A673 (cell line): Measurements from ENCODE around the gene MRPL50. TPM values are rescaled to one million over a fixed set of nuclear protein-coding genes. Genes with fewer than 3 reads are reported as not detected.

Source experiments
- BruUV-seq: library from RNA; stranded (reverse); fragments of 400-500 nt; replicated peaks from 2 replicates; lab custom pipeline; 2021; lab: Mats Ljungman, UMichigan
- CTCF ChIA-PET: fragments of 300-600 bp; sonication (Branson Sonifier 250); formaldehyde crosslinking; loops from one replicate; lab custom pipeline; 2022; ENCODE audit warnings: antibody characterized with exemption; lab: Charles Lee
- POLR2A ChIA-PET: fragments of 300-600 bp; sonication (Branson Sonifier 250); formaldehyde crosslinking; loops from one replicate; lab custom pipeline; 2022; ENCODE audit warnings: antibody characterized with exemption; ENCODE audit not compliant: low non-redundant PET; lab: Charles Lee
- DNase-seq: peaks from one replicate; pipeline ENCODE4 v3.0.0-alpha.2; 2015; ENCODE audit warnings: low spot score
- H3K27ac ChIP-seq: fragments of 200-600 bp; sonication (generic); 2 replicates; pipeline ENCODE4 v1.5.1; 2016; ENCODE audit warnings: mixed run types, low read depth, mild to moderate bottlenecking, mixed read lengths, antibody characterized with exemption, low read length; ENCODE audit not compliant: poor library complexity, severe bottlenecking
- H3K27me3 ChIP-seq: fragments of 200-600 bp; sonication (generic); replicated peaks from 2 replicates; pipeline ENCODE4 v1.6.1; 2017; ENCODE audit warnings: mixed run types, low read depth, mild to moderate bottlenecking, mixed read lengths, antibody characterized with exemption, low read length; ENCODE audit not compliant: insufficient read depth, poor library complexity
- H3K36me3 ChIP-seq: fragments of 200-600 bp; sonication (generic); 2 replicates; pipeline ENCODE4 v1.6.1; 2016; ENCODE audit warnings: mixed run types, mild to moderate bottlenecking, mixed read lengths, antibody characterized with exemption, low read length; ENCODE audit not compliant: insufficient read depth, poor library complexity, severe bottlenecking
- H3K4me1 ChIP-seq: fragments of 200-600 bp; sonication (generic); 2 replicates; pipeline ENCODE4 v1.6.1; 2017; ENCODE audit warnings: mixed run types, mild to moderate bottlenecking, mixed read lengths, antibody characterized with exemption, low read length; ENCODE audit not compliant: insufficient read depth, poor library complexity, severe bottlenecking
- H3K4me3 ChIP-seq: fragments of 200-600 bp; sonication (generic); 2 replicates; pipeline ENCODE4 v1.5.1; 2016; ENCODE audit warnings: low read depth, mixed run types, mild to moderate bottlenecking, mixed read lengths, low read length; ENCODE audit not compliant: poor library complexity, severe bottlenecking
- H3K9me3 ChIP-seq: fragments of 200-600 bp; sonication (generic); 2 replicates; pipeline ENCODE4 v1.6.1; 2016; ENCODE audit warnings: mixed run types, low read depth, mild to moderate bottlenecking, mixed read lengths, antibody characterized with exemption, low read length; ENCODE audit not compliant: poor library complexity, severe bottlenecking
- EZH2 ChIP-seq: fragments of 200-600 bp; sonication (generic); IDR thresholded peaks from 2 replicates; pipeline ENCODE4 v1.6.1; 2017; ENCODE audit warnings: borderline replicate concordance, low read depth, mild to moderate bottlenecking, mixed read lengths, antibody characterized with exemption, low read length; ENCODE audit not compliant: poor library complexity, severe bottlenecking
- intact Hi-C: fragments of 100-400 bp; cut with micrococcal nuclease; formaldehyde crosslinking; loops from one replicate; pipeline ENCODE4 v1.10.0; 2022; ENCODE audit not compliant: unreplicated experiment
- total RNA-seq: library from RNA; stranded (reverse); gene quantifications from 2 replicates; pipeline ENCODE4 v1.2.3, GENCODE V29; 2021
- TF ChIP-seq, protein P1 (sequence below): fragments of 300-800, 200-600 bp; sonication (generic); conservative IDR thresholded peaks from 2 replicates; pipeline ENCODE4 v1.5.1; 2017; ENCODE audit warnings: low read depth, mild to moderate bottlenecking, antibody characterized with exemption, low read length, moderate library complexity, mixed read lengths

MRPL50 gene
- total RNA-seq, 1 experiment from 2014 or later = 17.0 TPM

DNA sequence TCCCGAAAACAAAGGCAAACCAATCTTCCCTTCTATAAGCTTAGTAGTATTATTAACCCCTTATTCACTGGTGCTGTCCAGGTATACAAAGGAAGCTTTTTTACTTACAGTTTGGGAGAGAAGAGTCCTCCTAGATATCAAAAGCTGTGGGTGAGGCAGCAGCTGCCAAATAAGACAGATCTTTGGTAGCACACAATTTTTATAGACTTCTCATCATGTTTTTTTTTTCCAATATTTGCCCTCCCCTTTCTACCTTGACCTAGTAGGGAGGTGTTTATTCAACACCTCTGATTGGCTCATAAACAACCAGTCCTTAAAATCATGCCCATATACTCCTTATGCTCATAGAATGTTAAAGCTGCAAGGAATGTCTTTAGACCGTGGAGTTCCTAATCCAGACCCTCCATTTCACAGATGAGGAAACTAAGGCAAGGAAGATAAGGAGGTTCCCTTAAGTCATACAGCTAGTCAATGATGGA is 37.2 kb upstream of the MRPL50 start, which contains the start of gene ALDOB:
TSS of gene ALDOB (minus strand) at position 174 of the 479 bp plus-strand sequence. CDS start 4,887 bp downstream, outside the sequence.
- intact Hi-C loops = no loop called here
- Histone ChIP-seq H3K9me3 (no peaks in the 10 kb centered on the region), H3K4me1 (no peaks in the 10 kb centered on the region), H3K27ac (no peak within 1 kb of the TSS), H3K36me3 (no peaks in the 10 kb centered on the region), H3K4me3 (no peak within 1 kb of the TSS), H3K27me3 (peaks cover 36% of the 10 kb centered on the region)
- ChIA-PET CTCF (no interaction called here), POLR2A (no interaction called here)
- no peak for DNase-seq
- BruUV-seq = no TSS peak
- no peak for TF ChIP-seq EZH2
- TF ChIP-seq, protein P1, sequence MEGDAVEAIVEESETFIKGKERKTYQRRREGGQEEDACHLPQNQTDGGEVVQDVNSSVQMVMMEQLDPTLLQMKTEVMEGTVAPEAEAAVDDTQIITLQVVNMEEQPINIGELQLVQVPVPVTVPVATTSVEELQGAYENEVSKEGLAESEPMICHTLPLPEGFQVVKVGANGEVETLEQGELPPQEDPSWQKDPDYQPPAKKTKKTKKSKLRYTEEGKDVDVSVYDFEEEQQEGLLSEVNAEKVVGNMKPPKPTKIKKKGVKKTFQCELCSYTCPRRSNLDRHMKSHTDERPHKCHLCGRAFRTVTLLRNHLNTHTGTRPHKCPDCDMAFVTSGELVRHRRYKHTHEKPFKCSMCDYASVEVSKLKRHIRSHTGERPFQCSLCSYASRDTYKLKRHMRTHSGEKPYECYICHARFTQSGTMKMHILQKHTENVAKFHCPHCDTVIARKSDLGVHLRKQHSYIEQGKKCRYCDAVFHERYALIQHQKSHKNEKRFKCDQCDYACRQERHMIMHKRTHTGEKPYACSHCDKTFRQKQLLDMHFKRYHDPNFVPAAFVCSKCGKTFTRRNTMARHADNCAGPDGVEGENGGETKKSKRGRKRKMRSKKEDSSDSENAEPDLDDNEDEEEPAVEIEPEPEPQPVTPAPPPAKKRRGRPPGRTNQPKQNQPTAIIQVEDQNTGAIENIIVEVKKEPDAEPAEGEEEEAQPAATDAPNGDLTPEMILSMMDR = no peak

DNA sequence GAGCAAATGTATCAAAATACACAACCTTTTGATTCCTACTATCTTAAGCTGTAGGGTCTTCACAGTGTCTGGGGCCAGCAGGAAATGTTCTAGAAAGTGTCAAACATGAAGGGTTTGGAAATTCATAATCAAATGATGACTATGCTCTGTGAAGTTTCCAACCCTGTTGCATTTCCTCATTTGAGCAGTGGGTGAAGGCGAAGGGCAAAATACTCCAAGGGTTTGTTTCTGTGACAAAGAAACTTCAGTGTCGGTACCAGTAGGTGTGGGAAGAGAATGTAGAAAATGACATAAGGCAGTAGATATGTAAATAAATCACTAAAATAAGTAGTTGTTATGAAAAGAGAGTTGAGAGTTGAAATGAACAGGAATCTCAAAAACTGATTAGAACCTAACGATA is 36.6 kb upstream of the MRPL50 start:
- Histone ChIP-seq H3K4me3 (no peak overlapping the region), H3K27ac (no peak overlapping the region), H3K9me3 (no peaks in the 10 kb centered on the region), H3K4me1 (no peaks in the 10 kb centered on the region), H3K27me3 (peaks cover 31% of the 10 kb centered on the region), H3K36me3 (no peaks in the 10 kb centered on the region)
- ChIA-PET CTCF (no interaction called here), POLR2A (no interaction called here)
- BruUV-seq = no TSS peak
- no peak for TF ChIP-seq EZH2
- TF ChIP-seq, protein P1 = no peak
- intact Hi-C loops = no loop called here
- DNase-seq = no peak

DNA sequence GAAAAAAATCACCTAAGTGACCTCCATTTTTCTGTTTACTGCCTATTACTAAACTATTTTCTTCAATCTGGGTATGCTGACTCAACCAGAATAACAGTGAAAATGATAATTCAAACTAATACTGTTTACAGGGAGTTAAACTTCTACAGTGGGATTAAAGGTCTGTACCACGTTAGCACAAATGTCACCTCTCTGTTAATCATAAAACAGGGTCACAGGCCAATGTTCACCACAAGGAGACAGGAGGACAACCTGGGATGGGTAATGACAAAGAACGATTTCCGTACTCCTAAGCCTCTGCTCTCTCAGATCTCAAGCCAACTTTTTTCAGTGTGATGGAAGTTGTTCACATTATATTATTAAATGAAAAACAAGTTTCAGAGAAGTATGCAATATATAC is 34.8 kb upstream of the MRPL50 start:
- no peak overlapping the region for H3K4me3 ChIP-seq
- DNase-seq = no peak
- H3K4me1 ChIP-seq = no peaks in the 10 kb centered on the region
- ChIA-PET CTCF (no interaction called here), POLR2A (no interaction called here)
- H3K9me3 ChIP-seq = no peaks in the 10 kb centered on the region
- H3K27ac ChIP-seq = no peak overlapping the region
- peaks cover 25% of the 10 kb centered on the region for H3K27me3 ChIP-seq
- BruUV-seq = no TSS peak
- intact Hi-C loops = no loop called here
- TF ChIP-seq, protein P1 = no peak
- TF ChIP-seq EZH2 = no peak
- H3K36me3 ChIP-seq = no peaks in the 10 kb centered on the region
